ENCODE results near the gene TIRAP. TPM values are rescaled to one million over a fixed set of nuclear protein-coding genes. Genes with fewer than 3 reads are reported as not detected.

Gene TIRAP
- polyA plus RNA-seq, 1 of the 3 experiments (the other 2 are of a cell fraction): 5.5 TPM

DNA sequence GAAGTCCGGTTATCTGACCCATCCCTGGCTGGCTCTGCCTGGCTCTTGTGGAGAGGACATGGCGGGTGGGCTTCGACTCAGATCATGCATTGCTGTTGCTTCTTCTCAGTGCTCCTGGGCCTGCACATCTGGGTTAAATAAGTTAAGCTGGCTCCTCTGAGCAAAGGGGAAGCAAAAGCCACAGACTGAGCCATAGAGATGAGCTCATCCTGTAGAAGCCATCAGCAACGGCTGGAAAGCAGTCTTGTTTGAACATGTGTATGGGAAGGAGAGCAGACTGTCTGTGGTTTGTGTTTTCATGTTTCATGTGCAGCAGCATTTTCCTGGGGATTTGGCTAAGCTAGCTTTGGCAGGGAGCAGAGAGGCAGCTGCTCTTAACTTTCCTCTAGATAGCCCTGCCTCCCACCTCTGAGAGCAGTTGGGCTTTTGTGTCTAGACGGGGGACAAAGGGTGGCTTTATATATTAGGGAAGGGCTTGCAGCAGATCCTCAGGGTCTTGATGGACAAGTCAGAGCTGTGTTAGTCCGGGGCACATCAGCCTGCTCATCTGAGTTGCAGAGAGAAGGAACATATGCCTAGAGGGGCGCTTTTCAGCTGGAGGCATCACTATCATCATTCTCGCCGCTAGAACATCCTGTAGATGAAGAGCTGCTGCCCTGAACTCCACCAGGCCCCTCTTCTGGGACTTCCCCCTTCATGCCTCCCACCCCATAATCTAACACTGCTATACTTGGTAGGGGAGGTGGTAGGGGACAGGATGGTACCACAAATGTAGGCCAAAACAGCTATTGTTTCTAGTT is 35.9 kb downstream of the TIRAP start (continued):
- TF ChIP-seq NFIC (IDR thresholded peaks at IDR 0.05; ENCODE audit: borderline replicate concordance) (peak; percentile 57), GABPA (IDR thresholded peaks at IDR 0.05; ENCODE audit: low read depth) (no peak), JUND (IDR thresholded peaks at IDR 0.05) (peak; percentile 50), RAD21 (IDR thresholded peaks at IDR 0.05; ENCODE audit: low read length) (no peak), ELF1 (IDR thresholded peaks at IDR 0.05) (no peak), POLR2AphosphoS5 (IDR thresholded peaks at IDR 0.05; ENCODE audit: low read depth, low read length) (0 out of 2 replicates have a peak, but pooled peaks have one; percentile 43), FOXJ3 (CRISPR knock-in tag; IDR thresholded peaks at IDR 0.05) (no peak)
- TF ChIP-seq, protein P1, sequence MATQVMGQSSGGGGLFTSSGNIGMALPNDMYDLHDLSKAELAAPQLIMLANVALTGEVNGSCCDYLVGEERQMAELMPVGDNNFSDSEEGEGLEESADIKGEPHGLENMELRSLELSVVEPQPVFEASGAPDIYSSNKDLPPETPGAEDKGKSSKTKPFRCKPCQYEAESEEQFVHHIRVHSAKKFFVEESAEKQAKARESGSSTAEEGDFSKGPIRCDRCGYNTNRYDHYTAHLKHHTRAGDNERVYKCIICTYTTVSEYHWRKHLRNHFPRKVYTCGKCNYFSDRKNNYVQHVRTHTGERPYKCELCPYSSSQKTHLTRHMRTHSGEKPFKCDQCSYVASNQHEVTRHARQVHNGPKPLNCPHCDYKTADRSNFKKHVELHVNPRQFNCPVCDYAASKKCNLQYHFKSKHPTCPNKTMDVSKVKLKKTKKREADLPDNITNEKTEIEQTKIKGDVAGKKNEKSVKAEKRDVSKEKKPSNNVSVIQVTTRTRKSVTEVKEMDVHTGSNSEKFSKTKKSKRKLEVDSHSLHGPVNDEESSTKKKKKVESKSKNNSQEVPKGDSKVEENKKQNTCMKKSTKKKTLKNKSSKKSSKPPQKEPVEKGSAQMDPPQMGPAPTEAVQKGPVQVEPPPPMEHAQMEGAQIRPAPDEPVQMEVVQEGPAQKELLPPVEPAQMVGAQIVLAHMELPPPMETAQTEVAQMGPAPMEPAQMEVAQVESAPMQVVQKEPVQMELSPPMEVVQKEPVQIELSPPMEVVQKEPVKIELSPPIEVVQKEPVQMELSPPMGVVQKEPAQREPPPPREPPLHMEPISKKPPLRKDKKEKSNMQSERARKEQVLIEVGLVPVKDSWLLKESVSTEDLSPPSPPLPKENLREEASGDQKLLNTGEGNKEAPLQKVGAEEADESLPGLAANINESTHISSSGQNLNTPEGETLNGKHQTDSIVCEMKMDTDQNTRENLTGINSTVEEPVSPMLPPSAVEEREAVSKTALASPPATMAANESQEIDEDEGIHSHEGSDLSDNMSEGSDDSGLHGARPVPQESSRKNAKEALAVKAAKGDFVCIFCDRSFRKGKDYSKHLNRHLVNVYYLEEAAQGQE (IDR thresholded peaks at IDR 0.05; ENCODE audit: low read depth, low read length): peak; percentile 40; the same call in 1 of the 2 replicates
- TF ChIP-seq, protein P2, sequence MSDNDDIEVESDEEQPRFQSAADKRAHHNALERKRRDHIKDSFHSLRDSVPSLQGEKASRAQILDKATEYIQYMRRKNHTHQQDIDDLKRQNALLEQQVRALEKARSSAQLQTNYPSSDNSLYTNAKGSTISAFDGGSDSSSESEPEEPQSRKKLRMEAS (IDR thresholded peaks at IDR 0.05; ENCODE audit: low read depth): peak; percentile 62

DNA sequence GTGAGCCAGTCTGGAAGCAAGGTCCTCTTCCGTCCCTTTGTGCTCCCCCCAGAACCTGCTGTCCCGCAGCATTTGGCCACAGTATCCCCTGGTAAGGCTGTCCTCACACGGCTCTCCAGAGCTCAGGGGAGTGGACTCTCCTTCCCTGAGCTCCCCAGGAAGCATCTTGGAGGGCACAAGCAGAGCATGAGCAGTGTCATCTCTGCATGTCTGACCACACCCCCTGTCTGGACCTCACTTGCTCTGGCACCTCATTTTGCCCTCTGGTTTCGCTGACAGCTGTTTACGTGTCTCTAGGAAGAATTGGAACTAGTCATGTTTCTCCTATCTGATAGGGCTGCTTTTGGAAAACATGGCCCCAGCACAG is 36.5 kb downstream of the TIRAP start:
- Histone ChIP-seq H3K36me3 (replicated peaks in 1 of 2; ENCODE audit: control insufficient read depth in 1 of 2, insufficient read depth in 2 of 2, low read length in 1 of 2) (peaks cover 0 to 5% of the 10 kb centered on the region in 2 experiments), H3K9me3 (no peaks in the 10 kb centered on the region), H3K27ac (ENCODE audit: low read depth in 2 of 2, low read length in 1 of 2) (peak overlapping the region; percentile 78 to 91), H3K27me3 (ENCODE audit: insufficient read depth) (no peaks in the 10 kb centered on the region), H3K4me3 (ENCODE audit: low read depth in 2 of 2, low read length in 1 of 2) (no peak overlapping the region), H3K9me2 (no peaks in the 10 kb centered on the region), H3K4me2 (peak overlapping the region; percentile 67), H3K9ac (no peak overlapping the region), H3K4me1 (ENCODE audit: control insufficient read depth in 1 of 2, insufficient read depth in 2 of 2, low read depth in 1 of 2, low read length in 1 of 2) (peaks cover 24 to 26% of the 10 kb centered on the region in 2 experiments), H3K79me2 (ENCODE audit: insufficient read depth) (peaks cover 3% of the 10 kb centered on the region), H2AFZ (ENCODE audit: low read depth) (no peak overlapping the region; the same call in 1 of the 2 replicates), H3F3A (replicated peaks; ENCODE audit: insufficient read depth) (peaks cover 25% of the 10 kb centered on the region), H4K20me1 (ENCODE audit: insufficient read depth) (no peaks in the 10 kb centered on the region)
- no peak for DNase-seq
- ChIA-PET CTCF (interaction anchor here (0.9 to 2.5 kb wide), 6 partner anchors 9 to 671 kb away, joined by 3 to 33 read pairs (median 5); no protein-coding TSS in a partner anchor), POLR2A (interaction anchor here (0.8 kb wide), 1 partner anchor 11 kb away, joined by 3 read pairs; no protein-coding TSS in a partner anchor)
- WGBS (ENCODE audit: low lambda C conversion rate): 93% methylated on average over 5 of the region's 5 CpGs
- TF ChIP-seq, protein P3, sequence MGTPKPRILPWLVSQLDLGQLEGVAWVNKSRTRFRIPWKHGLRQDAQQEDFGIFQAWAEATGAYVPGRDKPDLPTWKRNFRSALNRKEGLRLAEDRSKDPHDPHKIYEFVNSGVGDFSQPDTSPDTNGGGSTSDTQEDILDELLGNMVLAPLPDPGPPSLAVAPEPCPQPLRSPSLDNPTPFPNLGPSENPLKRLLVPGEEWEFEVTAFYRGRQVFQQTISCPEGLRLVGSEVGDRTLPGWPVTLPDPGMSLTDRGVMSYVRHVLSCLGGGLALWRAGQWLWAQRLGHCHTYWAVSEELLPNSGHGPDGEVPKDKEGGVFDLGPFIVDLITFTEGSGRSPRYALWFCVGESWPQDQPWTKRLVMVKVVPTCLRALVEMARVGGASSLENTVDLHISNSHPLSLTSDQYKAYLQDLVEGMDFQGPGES (IDR thresholded peaks at IDR 0.05; ENCODE audit: low read depth, low read length): no peak
- TF ChIP-seq, protein P4, sequence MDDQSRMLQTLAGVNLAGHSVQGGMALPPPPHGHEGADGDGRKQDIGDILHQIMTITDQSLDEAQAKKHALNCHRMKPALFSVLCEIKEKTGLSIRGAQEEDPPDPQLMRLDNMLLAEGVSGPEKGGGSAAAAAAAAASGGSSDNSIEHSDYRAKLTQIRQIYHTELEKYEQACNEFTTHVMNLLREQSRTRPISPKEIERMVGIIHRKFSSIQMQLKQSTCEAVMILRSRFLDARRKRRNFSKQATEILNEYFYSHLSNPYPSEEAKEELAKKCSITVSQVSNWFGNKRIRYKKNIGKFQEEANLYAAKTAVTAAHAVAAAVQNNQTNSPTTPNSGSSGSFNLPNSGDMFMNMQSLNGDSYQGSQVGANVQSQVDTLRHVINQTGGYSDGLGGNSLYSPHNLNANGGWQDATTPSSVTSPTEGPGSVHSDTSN (IDR thresholded peaks at IDR 0.05): no peak
- TF ChIP-seq, protein P5, sequence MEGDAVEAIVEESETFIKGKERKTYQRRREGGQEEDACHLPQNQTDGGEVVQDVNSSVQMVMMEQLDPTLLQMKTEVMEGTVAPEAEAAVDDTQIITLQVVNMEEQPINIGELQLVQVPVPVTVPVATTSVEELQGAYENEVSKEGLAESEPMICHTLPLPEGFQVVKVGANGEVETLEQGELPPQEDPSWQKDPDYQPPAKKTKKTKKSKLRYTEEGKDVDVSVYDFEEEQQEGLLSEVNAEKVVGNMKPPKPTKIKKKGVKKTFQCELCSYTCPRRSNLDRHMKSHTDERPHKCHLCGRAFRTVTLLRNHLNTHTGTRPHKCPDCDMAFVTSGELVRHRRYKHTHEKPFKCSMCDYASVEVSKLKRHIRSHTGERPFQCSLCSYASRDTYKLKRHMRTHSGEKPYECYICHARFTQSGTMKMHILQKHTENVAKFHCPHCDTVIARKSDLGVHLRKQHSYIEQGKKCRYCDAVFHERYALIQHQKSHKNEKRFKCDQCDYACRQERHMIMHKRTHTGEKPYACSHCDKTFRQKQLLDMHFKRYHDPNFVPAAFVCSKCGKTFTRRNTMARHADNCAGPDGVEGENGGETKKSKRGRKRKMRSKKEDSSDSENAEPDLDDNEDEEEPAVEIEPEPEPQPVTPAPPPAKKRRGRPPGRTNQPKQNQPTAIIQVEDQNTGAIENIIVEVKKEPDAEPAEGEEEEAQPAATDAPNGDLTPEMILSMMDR (IDR thresholded peaks at IDR 0.05): no peak
- TF ChIP-seq, protein P6, sequence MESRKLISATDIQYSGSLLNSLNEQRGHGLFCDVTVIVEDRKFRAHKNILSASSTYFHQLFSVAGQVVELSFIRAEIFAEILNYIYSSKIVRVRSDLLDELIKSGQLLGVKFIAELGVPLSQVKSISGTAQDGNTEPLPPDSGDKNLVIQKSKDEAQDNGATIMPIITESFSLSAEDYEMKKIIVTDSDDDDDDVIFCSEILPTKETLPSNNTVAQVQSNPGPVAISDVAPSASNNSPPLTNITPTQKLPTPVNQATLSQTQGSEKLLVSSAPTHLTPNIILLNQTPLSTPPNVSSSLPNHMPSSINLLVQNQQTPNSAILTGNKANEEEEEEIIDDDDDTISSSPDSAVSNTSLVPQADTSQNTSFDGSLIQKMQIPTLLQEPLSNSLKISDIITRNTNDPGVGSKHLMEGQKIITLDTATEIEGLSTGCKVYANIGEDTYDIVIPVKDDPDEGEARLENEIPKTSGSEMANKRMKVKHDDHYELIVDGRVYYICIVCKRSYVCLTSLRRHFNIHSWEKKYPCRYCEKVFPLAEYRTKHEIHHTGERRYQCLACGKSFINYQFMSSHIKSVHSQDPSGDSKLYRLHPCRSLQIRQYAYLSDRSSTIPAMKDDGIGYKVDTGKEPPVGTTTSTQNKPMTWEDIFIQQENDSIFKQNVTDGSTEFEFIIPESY (IDR thresholded peaks at IDR 0.05; ENCODE audit: borderline replicate concordance, low read depth): no peak
- no peak for TF ChIP-seq NFIC (IDR thresholded peaks at IDR 0.05; ENCODE audit: borderline replicate concordance)
- TF ChIP-seq, protein P2 (IDR thresholded peaks at IDR 0.05; ENCODE audit: low read depth): no peak
- TF ChIP-seq, protein P7, sequence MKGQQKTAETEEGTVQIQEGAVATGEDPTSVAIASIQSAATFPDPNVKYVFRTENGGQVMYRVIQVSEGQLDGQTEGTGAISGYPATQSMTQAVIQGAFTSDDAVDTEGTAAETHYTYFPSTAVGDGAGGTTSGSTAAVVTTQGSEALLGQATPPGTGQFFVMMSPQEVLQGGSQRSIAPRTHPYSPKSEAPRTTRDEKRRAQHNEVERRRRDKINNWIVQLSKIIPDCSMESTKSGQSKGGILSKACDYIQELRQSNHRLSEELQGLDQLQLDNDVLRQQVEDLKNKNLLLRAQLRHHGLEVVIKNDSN (IDR thresholded peaks at IDR 0.05; ENCODE audit: borderline replicate concordance, low read depth): no peak
